Esophagus muscularis mucosa (tissue), 4 donors: ENCODE results near the gene WDR77.

Experiments used
- CTCF ChIP-seq, 3 experiments: fragments of 200-600 bp in 2 of 3; fragments of 450-650 bp in 1 of 3; sonication (generic) in 2 of 3; IDR thresholded peaks; one replicate each; pipeline ENCODE4 v1.5.1; 2017 to 2019; ENCODE audit warnings: antibody characterized with exemption in 3 of 3, mild to moderate bottlenecking in 2 of 3, moderate library complexity in 1 of 3
- EP300 ChIP-seq: sonication (generic); formaldehyde crosslinking; IDR thresholded peaks from one replicate; pipeline ENCODE4 v1.6.1; 2017; ENCODE audit warnings: antibody characterized with exemption
- POLR2A ChIP-seq: fragments of 450-650 bp; IDR thresholded peaks from one replicate; pipeline ENCODE4 v1.6.1; 2017; ENCODE audit warnings: antibody characterized with exemption, moderate library complexity, mild to moderate bottlenecking, low read depth
- POLR2AphosphoS5 ChIP-seq, 2 donors: sonication (generic); formaldehyde crosslinking; IDR thresholded peaks; one replicate each; pipeline ENCODE4 v1.6.1; 2017; ENCODE audit warnings: antibody characterized with exemption in 2 of 2

- no peak for TF ChIP-seq CTCF (IDR thresholded peaks at IDR 0.05)
- TF ChIP-seq POLR2A = no peak
- no peak for TF ChIP-seq POLR2AphosphoS5 (IDR thresholded peaks at IDR 0.05)
- no peak for TF ChIP-seq EP300
Measured at GRCh38 chr1:111455642-111456031, 6.6 kb upstream of the WDR77 start.
